HFF-Myc (cell line): Measurements from ENCODE around the gene ATP10A.

Source experiments
- DNase-seq: peaks from one replicate; pipeline ENCODE4 v3.0.0-alpha.2; 2011; ENCODE audit warnings: low read depth; ENCODE audit errors: extremely low read depth
- H3K4me3 ChIP-seq: replicated peaks from 2 replicates; pipeline ENCODE4 v1.5.1; 2011; ENCODE audit warnings: low read depth, mild to moderate bottlenecking, control low read depth, low read length
- CTCF ChIP-seq: IDR thresholded peaks from 2 replicates; pipeline ENCODE4 v1.5.1; 2012; ENCODE audit warnings: mild to moderate bottlenecking, low read depth, low read length, control low read depth; ENCODE audit errors: missing control alignments

ATP10A gene

GRCh38 chr15:25797511-25797935, 65.6 kb downstream of the ATP10A start:
- H3K4me3 ChIP-seq = no peak overlapping the region
- no peak for TF ChIP-seq CTCF
- no peak for DNase-seq

DNA sequence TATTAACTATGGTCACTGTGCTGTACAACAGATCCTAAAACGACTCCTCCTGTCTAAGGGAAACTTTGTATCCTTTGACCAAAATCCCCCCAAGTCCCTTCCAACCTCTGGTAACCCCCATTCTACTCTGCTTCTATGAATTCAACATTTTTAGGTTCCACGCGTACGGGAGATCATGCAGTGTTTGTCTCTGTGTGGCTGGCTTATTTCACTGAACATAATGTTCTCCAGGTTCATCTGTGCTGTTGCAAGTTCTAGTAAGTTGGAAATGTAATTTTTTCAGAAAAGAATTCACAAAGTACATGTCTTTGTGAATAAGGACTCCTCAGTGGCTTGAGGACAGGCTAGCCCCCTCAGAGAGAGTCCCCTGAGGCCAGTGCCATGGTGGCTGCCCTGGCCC, 66.1 kb downstream of the ATP10A start:
- no peak for TF ChIP-seq CTCF
- H3K4me3 ChIP-seq = no peak overlapping the region
- DNase-seq = no peak

DNA sequence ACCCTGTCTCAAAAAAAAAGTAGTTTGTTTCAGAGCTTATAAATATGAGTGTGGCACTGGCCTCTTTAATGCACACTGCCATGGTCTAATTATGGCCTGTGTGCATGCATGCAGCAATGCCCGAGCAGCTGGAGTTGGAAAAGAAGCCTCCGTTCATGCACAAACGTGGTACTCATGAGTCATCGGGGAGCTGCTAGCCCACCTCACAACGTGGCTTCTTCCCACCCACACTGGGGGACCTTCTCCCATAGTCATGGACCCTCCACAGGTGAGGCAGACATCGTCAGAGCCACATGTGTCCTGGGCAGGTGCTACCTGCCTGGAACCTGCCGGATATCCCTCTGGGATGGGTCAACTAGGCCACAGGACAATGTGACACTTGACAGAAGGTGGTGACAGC, 66.7 kb downstream of the ATP10A start:
- TF ChIP-seq CTCF = no peak
- no peak for DNase-seq
- H3K4me3 ChIP-seq = no peak overlapping the region

DNA sequence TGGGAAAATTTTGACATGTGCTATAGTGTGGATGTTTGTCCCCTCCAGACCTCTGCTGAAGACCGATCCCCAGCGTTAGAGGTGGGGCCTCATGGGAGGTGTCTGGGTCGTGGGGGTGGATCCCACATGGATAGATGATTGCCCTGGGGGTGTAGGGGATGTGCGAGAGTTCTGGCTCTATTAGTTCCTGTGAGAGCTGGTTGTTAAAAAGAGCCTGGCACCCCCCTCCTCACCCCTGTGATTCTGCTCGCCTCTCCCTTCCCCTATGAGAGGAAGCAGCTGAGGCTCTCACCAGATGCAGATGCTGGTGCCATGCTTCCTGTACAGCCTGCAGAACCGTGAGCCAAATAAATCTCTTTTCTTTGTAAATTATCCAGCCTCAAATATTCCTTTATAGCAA, 67.4 kb downstream of the ATP10A start:
- no peak overlapping the region for H3K4me3 ChIP-seq
- no peak for TF ChIP-seq CTCF
- no peak for DNase-seq

- TF ChIP-seq CTCF = no peak
- no peak for DNase-seq
These were observed 68.1 kb downstream of the ATP10A start for GRCh38 chr15:25795061-25795460.

DNA sequence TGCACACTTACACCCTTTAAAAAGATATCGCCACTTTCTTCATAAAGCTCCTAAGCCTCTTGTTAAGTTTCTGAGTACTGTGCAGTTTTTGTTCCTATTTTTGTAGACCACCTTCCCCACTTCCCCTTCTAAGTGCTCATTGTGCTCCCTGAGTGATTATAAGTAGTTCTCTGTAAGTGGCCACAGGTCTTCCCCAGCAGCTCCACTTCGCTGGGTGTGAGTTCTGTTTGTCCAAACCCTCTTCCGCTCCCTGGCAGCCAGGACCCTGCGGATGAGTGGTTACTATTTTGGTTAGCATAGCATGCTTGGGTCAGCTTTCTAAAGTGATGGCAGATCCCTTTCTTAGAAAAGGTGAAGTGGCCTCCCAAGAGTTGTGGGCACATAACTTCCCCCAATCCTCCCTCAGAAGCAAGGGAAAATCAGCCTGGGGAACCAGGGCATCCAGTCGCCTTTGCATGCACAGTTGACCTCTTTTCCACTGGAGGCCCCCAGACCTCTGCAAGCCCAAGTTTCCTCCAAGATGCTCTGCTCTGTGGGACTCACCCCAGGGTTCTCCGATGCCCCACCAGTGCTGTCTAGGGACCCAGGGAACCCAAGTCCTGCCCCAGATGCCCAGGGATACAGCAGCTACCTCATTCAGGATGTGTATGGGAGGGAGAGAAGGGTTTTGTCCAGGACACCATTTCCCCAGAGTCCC, 69.6 kb downstream of the ATP10A start:
- TF ChIP-seq CTCF = no peak
- no peak for DNase-seq
- no peak overlapping the region for H3K4me3 ChIP-seq

More at GRCh38 chr15:25795061-25795460, 68.1 kb downstream of the ATP10A start:
- H3K4me3 ChIP-seq = no peak overlapping the region

DNA sequence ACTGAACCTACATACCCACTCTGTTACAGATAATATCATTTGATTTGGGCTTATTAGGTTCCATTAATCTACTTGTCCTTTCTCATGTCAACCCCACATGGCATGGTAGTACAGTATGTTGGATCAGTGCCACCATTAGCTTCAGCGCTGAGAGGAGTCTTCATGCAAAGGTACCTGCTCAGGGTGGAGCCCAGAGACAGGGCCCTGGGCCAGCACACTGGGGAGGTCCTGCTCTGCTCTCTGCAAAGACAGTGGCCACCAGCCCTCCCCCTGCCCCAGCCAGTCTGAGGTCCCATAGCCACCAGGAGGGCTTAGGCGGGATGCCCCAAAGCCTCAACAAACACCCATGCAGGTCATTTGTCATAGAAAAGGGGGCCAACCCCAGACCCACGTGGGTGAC, 71.0 kb downstream of the ATP10A start:
- no peak for TF ChIP-seq CTCF
- DNase-seq = no peak

More for the DNA sequence above, 71.0 kb downstream of the ATP10A start:
- H3K4me3 ChIP-seq = no peak overlapping the region
